Transverse colon (tissue), 4 donors: ENCODE results near the gene MAOA.

ENCODE experiments used
- EP300 ChIP-seq: sonication (generic); formaldehyde crosslinking; IDR thresholded peaks from one replicate; pipeline ENCODE4 v1.6.1; 2017; ENCODE audit warnings: antibody characterized with exemption, low read depth
- POLR2AphosphoS5 ChIP-seq, 3 donors: sonication (generic); formaldehyde crosslinking; IDR thresholded peaks; one replicate each; pipeline ENCODE4 v1.6.1; 2016; ENCODE audit warnings: antibody characterized with exemption in 3 of 3
- TF ChIP-seq, protein P1 (sequence below), 5 experiments: fragments of 200-600 bp in 3 of 5; fragments of 450-650 bp in 2 of 5; sonication (generic) in 3 of 5; IDR thresholded peaks; 1 replicate in 2 of 5; 2 replicates in 3 of 5; pipeline ENCODE4 v1.5.1; 2016 to 2017; ENCODE audit warnings: antibody characterized with exemption in 5 of 5, inconsistent platforms in 3 of 5, mild to moderate bottlenecking in 2 of 5, moderate library complexity in 1 of 5

GRCh38 chrX:43627669-43628068 is 28.4 kb upstream of the MAOA start:
- TF ChIP-seq, protein P1, sequence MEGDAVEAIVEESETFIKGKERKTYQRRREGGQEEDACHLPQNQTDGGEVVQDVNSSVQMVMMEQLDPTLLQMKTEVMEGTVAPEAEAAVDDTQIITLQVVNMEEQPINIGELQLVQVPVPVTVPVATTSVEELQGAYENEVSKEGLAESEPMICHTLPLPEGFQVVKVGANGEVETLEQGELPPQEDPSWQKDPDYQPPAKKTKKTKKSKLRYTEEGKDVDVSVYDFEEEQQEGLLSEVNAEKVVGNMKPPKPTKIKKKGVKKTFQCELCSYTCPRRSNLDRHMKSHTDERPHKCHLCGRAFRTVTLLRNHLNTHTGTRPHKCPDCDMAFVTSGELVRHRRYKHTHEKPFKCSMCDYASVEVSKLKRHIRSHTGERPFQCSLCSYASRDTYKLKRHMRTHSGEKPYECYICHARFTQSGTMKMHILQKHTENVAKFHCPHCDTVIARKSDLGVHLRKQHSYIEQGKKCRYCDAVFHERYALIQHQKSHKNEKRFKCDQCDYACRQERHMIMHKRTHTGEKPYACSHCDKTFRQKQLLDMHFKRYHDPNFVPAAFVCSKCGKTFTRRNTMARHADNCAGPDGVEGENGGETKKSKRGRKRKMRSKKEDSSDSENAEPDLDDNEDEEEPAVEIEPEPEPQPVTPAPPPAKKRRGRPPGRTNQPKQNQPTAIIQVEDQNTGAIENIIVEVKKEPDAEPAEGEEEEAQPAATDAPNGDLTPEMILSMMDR (IDR thresholded peaks at IDR 0.05), result no peak
- TF ChIP-seq POLR2AphosphoS5 (IDR thresholded peaks at IDR 0.05) (no peak), EP300 (no peak)
